GM23338 (cell line): Measurements from ENCODE around the gene DUSP7. TPM values are rescaled to one million over a fixed set of nuclear protein-coding genes. Genes with fewer than 3 reads are reported as not detected.

Experiments
- ATAC-seq: fragments of 200-7000 bp; cut with Tn5 transposase; 3 replicates; pipeline ENCODE4 v1.9.1; 2020
- DNase-seq: peaks from one replicate; pipeline ENCODE4 v3.0.0-alpha.2; 2015; ENCODE audit warnings: low spot score
- H2AFZ ChIP-seq: fragments of 200-600 bp; sonication (generic); 2 replicates; pipeline ENCODE4 v1.8.0; 2016; ENCODE audit warnings: antibody characterized with exemption, mild to moderate bottlenecking, moderate library complexity
- H3F3A ChIP-seq: fragments of 200-600 bp; sonication (generic); replicated peaks from 2 replicates; pipeline ENCODE4 v1.8.0; 2017; ENCODE audit warnings: antibody characterized with exemption, mixed run types, low read depth
- H3K27ac ChIP-seq: fragments of 200-600 bp; sonication (generic); 2 replicates; pipeline ENCODE4 v1.6.1; 2016; ENCODE audit warnings: low read depth
- H3K27me3 ChIP-seq: fragments of 200-600 bp; sonication (generic); 2 replicates; pipeline ENCODE4 v1.8.0; 2016; ENCODE audit warnings: mild to moderate bottlenecking, mixed run types, moderate library complexity; ENCODE audit not compliant: insufficient read depth
- H3K36me3 ChIP-seq: fragments of 200-600 bp; sonication (generic); 2 replicates; pipeline ENCODE4 v1.8.0; 2016; ENCODE audit warnings: mild to moderate bottlenecking; ENCODE audit not compliant: insufficient read depth
- H3K4me1 ChIP-seq: fragments of 200-600 bp; sonication (generic); 2 replicates; pipeline ENCODE4 v1.8.0; 2016; ENCODE audit warnings: mild to moderate bottlenecking, moderate library complexity; ENCODE audit not compliant: insufficient read depth
- H3K4me2 ChIP-seq: fragments of 200-600 bp; sonication (generic); 2 replicates; pipeline ENCODE4 v1.7.1; 2017; ENCODE audit warnings: mixed run types
- H3K4me3 ChIP-seq: fragments of 200-600 bp; sonication (generic); 2 replicates; pipeline ENCODE4 v1.6.1; 2016; ENCODE audit warnings: mixed run types
- H3K79me2 ChIP-seq: fragments of 200-600 bp; sonication (generic); replicated peaks from 2 replicates; pipeline ENCODE4 v1.8.0; 2017; ENCODE audit warnings: mild to moderate bottlenecking; ENCODE audit not compliant: insufficient read depth
- H3K9me2 ChIP-seq: fragments of 200-600 bp; sonication (generic); 2 replicates; pipeline ENCODE4 v1.8.0; 2017; ENCODE audit not compliant: insufficient read depth
- H4K20me1 ChIP-seq: fragments of 200-600 bp; sonication (generic); replicated peaks from 2 replicates; pipeline ENCODE4 v1.8.0; 2017; ENCODE audit warnings: mild to moderate bottlenecking; ENCODE audit not compliant: insufficient read depth
- H3K27ac Mint-ChIP-seq: 2 replicates; pipeline ENCODE4 v1.8.0; 2020; ENCODE audit warnings: inconsistent platforms, mild to moderate bottlenecking, moderate library complexity, mixed read lengths
- H3K27me3 Mint-ChIP-seq: 3 replicates; pipeline ENCODE4 v1.8.0; 2022; ENCODE audit warnings: low read depth, mild to moderate bottlenecking, moderate library complexity, mixed read lengths, inconsistent platforms; ENCODE audit not compliant: insufficient read depth, poor library complexity
- H3K36me3 Mint-ChIP-seq: 3 replicates; pipeline ENCODE4 v1.8.0; 2021; ENCODE audit warnings: low read depth, mild to moderate bottlenecking, inconsistent platforms, moderate library complexity, mixed read lengths
- H3K4me1 Mint-ChIP-seq: 3 replicates; pipeline ENCODE4 v1.8.0; 2020; ENCODE audit warnings: mild to moderate bottlenecking, inconsistent platforms, mixed read lengths
- H3K4me3 Mint-ChIP-seq: 3 replicates; pipeline ENCODE4 v1.8.0; 2021; ENCODE audit warnings: moderate library complexity, mild to moderate bottlenecking, inconsistent platforms, mixed read lengths
- H3K9me3 Mint-ChIP-seq: 3 replicates; pipeline ENCODE4 v1.8.0; 2020; ENCODE audit warnings: moderate library complexity, mild to moderate bottlenecking, inconsistent platforms, mixed read lengths
- ETS1 ChIP-seq: IDR thresholded peaks from 2 replicates; pipeline ENCODE4 v1.6.1; 2016; ENCODE audit warnings: antibody characterized with exemption
- EZH2 ChIP-seq: fragments of 200-600 bp; sonication (generic); IDR thresholded peaks from one replicate; pipeline ENCODE4 v1.8.0; 2017; ENCODE audit warnings: antibody characterized with exemption, mild to moderate bottlenecking, low read depth; ENCODE audit not compliant: unreplicated experiment
- JUNB ChIP-seq: IDR thresholded peaks from one replicate; pipeline ENCODE4 v1.6.1; 2016; ENCODE audit warnings: antibody characterized with exemption; ENCODE audit not compliant: unreplicated experiment
- POLR2AphosphoS5 ChIP-seq: IDR thresholded peaks from 2 replicates; pipeline ENCODE4 v1.6.1; 2016; ENCODE audit warnings: antibody characterized with exemption, low read depth
- REST ChIP-seq: IDR thresholded peaks from one replicate; pipeline ENCODE4 v1.6.1; 2018; ENCODE audit warnings: antibody characterized with exemption; ENCODE audit not compliant: unreplicated experiment
- polyA plus RNA-seq: library from polyadenylated mRNA; unstranded; fragments of >200 nt; fragmentation: Nextera tagmentation; extraction: Ambion mirVana; gene quantifications from 2 replicates; pipeline ENCODE4 v1.2.1, GENCODE V29; 2016
- total RNA-seq: library from RNA; depleted of rRNA; stranded (reverse); fragments of >200 nt; shearing (Covaris generic); gene quantifications from 2 replicates; pipeline ENCODE4 v1.2.3, GENCODE V29; 2014

DUSP7 gene
- total and polyA plus RNA-seq, 2 experiments from 2014 or later: 5.6 to 14.7 TPM

GRCh38 chr3:52029053-52029452 lies 27.3 kb downstream of the DUSP7 start:
- Histone ChIP-seq H3K27me3 (no peaks in the 10 kb centered on the region), H3K4me1 (no peaks in the 10 kb centered on the region), H3K4me2 (no peak overlapping the region), H4K20me1 (no peaks in the 10 kb centered on the region), H3K9me2 (no peaks in the 10 kb centered on the region), H3K79me2 (no peaks in the 10 kb centered on the region), H3F3A (no peaks in the 10 kb centered on the region), H3K36me3 (no peaks in the 10 kb centered on the region), H2AFZ (no peak overlapping the region), H3K4me3 (no peak overlapping the region), H3K27ac (no peak overlapping the region)
- no peak for DNase-seq
- Mint-ChIP-seq H3K4me1 (peaks cover 4% of the 10 kb centered on the region), H3K27me3 (peaks cover 11% of the 10 kb centered on the region), H3K9me3 (no peaks in the 10 kb centered on the region), H3K36me3 (no peaks in the 10 kb centered on the region), H3K4me3 (no peak overlapping the region), H3K27ac (no peak overlapping the region)
- no peak for ATAC-seq
- TF ChIP-seq POLR2AphosphoS5 (no peak), ETS1 (no peak), REST (no peak), JUNB (no peak)

GRCh38 chr3:52028572-52028971 lies 27.8 kb downstream of the DUSP7 start:
- Histone ChIP-seq H3K4me2 (no peak overlapping the region), H3K27ac (no peak overlapping the region), H3K4me1 (no peaks in the 10 kb centered on the region), H2AFZ (no peak overlapping the region), H3K27me3 (no peaks in the 10 kb centered on the region), H4K20me1 (no peaks in the 10 kb centered on the region), H3F3A (no peaks in the 10 kb centered on the region), H3K4me3 (no peak overlapping the region), H3K9me2 (no peaks in the 10 kb centered on the region), H3K36me3 (no peaks in the 10 kb centered on the region), H3K79me2 (no peaks in the 10 kb centered on the region)
- no peaks in the 10 kb centered on the region for H3K36me3 Mint-ChIP-seq
- DNase-seq: no peak
- H3K27ac Mint-ChIP-seq: no peak overlapping the region
- ATAC-seq: no peak
- H3K4me1 Mint-ChIP-seq: peaks cover 4% of the 10 kb centered on the region
- no peaks in the 10 kb centered on the region for H3K9me3 Mint-ChIP-seq
- peaks cover 12% of the 10 kb centered on the region for H3K27me3 Mint-ChIP-seq
- H3K4me3 Mint-ChIP-seq: no peak overlapping the region
- TF ChIP-seq ETS1 (no peak), REST (no peak), EZH2 (no peak), POLR2AphosphoS5 (no peak)
